ENCODE data around the gene DTX3. TPM values are rescaled to one million over a fixed set of nuclear protein-coding genes. Genes with fewer than 3 reads are reported as not detected.

Gene DTX3
- total RNA-seq, 1 donor from 2014 or later: 7.2 TPM

- peak; percentile 89 for DNase-seq (ENCODE audit: low spot score)
Measured at GRCh38 chr12:57619434-57620244, 15.0 kb downstream of the DTX3 start.

DNA sequence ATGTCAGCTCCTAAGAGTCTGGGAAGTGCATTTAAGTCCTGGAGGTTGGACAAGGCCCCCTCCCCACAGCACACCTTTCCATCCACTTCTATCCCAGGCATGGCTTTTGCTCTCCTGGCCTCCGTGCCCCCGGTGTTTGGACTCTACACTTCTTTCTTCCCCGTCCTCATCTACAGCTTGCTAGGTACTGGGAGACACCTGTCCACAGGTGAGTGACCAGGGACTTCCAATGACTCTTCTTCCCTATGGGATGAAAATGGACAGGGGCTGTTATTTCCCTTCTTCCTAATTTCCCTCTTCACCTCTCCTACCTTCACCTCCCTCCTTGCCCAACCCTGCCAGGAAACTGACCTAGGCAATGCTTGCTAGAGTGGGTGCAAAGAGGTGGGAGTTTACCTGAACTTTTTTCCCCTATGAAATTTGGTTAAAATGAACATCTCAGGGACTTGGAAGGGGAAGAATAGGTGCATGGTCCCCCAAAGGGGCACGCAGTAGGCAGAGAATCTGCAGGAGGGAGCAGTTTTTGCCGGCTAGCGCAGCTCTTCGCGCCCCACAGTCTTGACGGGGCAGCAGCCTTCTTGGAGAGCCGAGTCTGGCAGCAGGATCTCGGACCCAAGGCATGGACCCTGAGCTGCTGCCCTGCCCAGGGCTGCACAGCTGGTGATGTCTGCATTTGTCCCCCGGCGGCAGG, 15.8 kb downstream of the DTX3 start:
- DNase-seq (ENCODE audit: low spot score): peak; percentile 24

- peak; percentile 89 for DNase-seq (ENCODE audit: low spot score)
Measured at GRCh38 chr12:57620936-57621496, 16.4 kb downstream of the DTX3 start.

- peak; percentile 90 for DNase-seq (ENCODE audit: low spot score)
Measured at GRCh38 chr12:57621497-57622292, 17.1 kb downstream of the DTX3 start.

GRCh38 chr12:57622293-57623245, 17.9 kb downstream of the DTX3 start:
- DNase-seq (ENCODE audit: low spot score): peak; percentile 65

- DNase-seq (ENCODE audit: low spot score): no peak
Measured at GRCh38 chr12:57623385-57623784, 18.8 kb downstream of the DTX3 start.

DNA sequence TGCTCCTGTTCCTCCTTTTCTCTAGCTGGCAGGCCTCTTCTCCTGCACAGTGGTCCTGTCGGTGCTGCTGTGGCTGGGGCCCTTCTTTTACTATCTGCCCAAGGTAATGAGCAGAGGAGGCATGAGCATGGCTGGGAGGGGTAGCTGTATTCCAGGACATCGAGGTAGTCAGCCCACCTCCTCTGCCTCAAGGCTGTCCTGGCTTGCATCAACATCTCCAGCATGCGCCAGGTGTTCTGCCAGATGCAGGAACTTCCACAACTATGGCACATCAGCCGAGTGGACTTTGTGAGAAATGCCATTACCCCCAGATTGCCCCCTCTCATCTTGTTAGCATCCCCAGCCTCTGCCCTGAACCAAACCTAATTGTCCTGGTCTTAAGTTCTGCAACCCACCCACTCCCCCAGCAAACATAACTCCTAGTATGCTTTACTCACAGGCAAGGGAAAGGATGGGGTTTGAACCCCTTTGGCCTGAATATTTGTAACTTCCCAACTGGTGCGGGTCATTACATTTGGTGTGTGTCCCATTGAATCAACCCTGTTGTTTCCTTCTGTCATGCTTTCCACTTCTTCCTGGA, 19.3 kb downstream of the DTX3 start:
- peak; percentile 59 for DNase-seq (ENCODE audit: low spot score)

DNA sequence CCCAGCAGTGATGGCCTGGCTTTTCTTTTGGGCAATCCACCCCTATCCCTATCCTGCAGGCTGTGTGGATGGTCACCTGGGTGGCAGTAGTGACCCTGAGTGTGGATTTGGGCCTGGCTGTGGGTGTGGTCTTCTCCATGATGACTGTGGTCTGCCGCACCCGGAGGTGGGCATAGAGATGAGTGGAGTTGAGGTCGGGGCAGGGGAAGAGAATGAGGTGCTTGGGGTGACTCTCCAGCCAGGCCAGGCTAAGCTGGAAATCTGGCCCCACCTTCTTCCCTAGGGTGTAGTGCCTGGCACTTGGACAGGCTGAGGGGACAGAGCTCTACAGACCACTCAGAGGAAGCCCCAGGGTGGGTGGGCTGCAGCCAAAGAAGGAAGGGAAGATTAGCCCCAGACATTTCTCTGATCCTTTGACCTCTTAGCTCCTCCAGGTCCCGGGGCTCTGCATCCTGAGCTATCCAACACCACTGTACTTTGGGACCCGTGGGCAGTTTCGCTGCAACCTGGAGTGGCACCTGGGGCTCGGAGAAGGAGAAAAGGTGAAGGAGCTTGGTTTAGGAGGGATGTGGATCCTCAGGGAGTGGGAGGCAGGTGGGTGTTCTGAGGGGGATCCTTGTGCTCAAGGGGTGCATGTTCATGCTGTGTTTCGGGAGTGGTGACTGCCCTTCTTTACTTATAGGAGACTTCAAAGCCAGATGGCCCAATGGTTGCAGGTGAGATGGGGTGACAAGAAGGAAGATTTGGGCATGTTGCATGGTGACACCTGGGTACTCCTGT, 20.0 kb downstream of the DTX3 start:
- peak; percentile 76 for DNase-seq (ENCODE audit: low spot score)

- DNase-seq (ENCODE audit: low spot score): peak; percentile 79
Measured at GRCh38 chr12:57625261-57626032, 20.8 kb downstream of the DTX3 start.

DNA sequence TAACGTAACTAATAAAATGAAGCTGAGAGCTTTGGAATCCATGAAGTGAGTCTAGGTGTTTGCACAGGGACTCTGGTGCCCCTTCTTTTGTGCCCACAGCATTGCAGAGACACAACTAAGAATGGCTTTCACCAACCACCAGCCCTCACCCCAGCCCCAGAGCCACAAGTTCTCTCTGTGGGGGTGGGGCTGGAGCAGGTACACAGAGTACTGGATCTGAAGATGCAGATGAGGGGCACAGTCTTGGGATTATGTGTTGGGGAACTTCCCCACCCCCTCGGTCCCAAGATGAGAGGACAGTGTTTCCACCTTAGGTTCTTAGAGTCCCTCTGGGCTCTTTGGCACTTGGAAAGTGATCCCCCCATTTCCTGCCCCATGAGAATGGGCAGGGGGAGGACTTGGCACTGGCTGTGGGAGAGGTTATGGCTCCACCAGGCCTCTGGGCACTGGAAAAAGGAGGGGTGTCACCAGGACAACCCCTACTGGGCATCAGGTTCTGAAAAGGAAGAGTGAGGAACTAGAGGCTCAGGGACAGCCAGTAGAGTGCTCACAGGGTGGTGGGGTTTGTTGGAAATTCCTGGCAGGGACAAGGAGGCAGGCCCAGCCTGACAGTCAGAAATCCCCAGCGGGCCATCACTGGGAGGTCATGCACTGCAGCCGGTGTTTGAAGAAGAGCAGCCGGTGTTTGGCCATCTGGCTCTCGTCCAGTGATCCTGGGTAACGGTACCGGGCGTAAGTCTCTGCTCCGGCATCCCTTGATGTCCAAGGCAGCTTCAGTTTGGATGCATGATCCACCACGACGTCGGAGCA, 21.7 kb downstream of the DTX3 start:
- peak; percentile 73 for DNase-seq (ENCODE audit: low spot score)

- DNase-seq (ENCODE audit: low spot score): peak; percentile 33
Measured at GRCh38 chr12:57626921-57627445, 22.4 kb downstream of the DTX3 start.

DNA sequence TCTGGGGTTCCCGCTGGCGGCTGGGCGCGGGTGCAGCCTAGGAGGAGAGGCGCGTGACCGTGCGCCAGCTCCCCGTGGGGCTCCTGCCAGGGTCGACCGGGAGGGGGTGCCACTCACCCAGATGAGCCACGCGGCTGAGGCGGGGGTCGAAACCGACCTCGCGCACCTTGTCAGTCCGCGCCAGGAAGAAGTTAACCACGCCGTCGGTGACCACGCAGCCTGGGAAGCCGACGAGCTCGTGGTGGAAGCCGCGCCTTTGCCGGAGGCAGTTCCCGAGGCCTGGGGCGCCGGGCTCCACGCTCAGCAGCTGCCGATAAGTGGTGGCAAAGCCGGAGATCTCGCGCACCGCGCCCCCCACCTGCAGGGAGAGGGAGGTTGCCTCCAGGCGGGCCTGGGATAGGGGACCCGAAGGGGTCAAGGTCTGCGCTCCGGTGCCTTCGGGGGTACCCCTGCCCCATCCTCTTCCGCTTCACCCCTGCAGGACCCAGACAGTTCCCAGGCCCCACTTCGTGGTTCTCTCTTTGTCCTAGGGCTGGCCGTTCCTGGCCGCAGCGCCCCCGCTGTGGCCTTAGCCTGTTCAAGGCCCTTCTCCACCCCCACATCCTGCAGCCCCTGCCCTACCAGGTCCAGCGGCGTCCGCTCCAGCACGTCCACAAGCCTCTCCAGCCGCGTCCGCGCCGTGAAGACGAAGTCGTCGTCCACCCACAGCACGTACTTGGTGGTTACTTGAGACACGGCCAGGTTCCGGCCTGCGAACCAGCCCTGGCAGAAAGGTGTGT, 23.1 kb downstream of the DTX3 start:
- peak; percentile 89 for DNase-seq (ENCODE audit: low spot score)

- peak; percentile 39 for DNase-seq (ENCODE audit: low spot score)
Measured at GRCh38 chr12:57628280-57629191, 23.9 kb downstream of the DTX3 start.

DNA sequence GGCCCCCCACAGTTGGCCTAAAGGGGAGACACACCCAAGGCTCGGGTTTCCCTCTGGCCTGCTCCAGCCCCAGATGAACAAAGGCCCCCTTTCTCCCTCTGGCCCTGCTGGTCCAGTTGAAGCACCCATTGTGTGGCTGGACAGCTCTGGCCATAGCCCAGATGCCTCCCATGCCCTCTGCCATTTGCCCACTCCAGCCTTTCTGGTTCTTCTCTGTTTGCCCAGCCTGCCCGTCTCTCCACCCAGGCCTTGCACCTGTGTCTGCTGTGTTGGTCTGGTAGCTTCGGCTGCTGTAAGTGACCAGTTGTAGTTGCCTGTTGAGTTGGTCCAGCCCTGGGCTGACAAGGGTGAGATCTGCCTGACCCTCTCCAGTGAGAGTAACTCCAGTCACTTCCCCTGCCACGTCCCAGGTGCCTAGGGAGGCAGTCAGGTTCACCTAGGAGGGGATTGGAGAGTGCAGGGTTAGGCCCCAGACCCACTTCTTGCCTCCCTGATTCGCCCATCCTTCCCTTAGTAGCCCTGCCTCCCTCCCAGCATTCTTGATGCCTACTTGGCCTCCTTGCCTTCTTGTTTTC, 25.4 kb downstream of the DTX3 start:
- peak; percentile 78 for DNase-seq (ENCODE audit: low spot score)

- DNase-seq (ENCODE audit: low spot score): peak; percentile 64
Measured at GRCh38 chr12:57630891-57631433, 26.3 kb downstream of the DTX3 start.

Measured in mesenteric fat pad (tissue), 1 donor.